Upper lobe of left lung (tissue), 4 donors: ENCODE data around the gene EML5.

Source experiments
- CTCF ChIP-seq, 6 experiments: fragments of 450-650 bp in 4 of 6; fragments of 200-600 bp in 2 of 6; sonication (generic) in 2 of 6; IDR thresholded peaks; one replicate each; pipeline ENCODE4 v1.5.1; 2016 to 2019; ENCODE audit warnings: antibody characterized with exemption in 6 of 6
- EP300 ChIP-seq, 4 donors: sonication (generic); formaldehyde crosslinking; IDR thresholded peaks; one replicate each; pipeline ENCODE4 v1.5.1; 2017; ENCODE audit warnings: antibody characterized with exemption in 4 of 4, control low read depth in 2 of 4
- POLR2A ChIP-seq, 4 donors: fragments of 450-650 bp; IDR thresholded peaks; one replicate each; pipeline ENCODE4 v1.5.1; 2016 to 2017; ENCODE audit warnings: antibody characterized with exemption in 4 of 4, mild to moderate bottlenecking in 2 of 4
- POLR2AphosphoS5 ChIP-seq, 2 donors: sonication (generic); formaldehyde crosslinking; IDR thresholded peaks; one replicate each; pipeline ENCODE4 v1.5.1; 2017; ENCODE audit warnings: antibody characterized with exemption in 2 of 2

GRCh38 chr14:88804477-88804876 is 11.7 kb upstream of the EML5 start:
- TF ChIP-seq CTCF (IDR thresholded peaks at IDR 0.05) (no peak), EP300 (IDR thresholded peaks at IDR 0.05) (no peak), POLR2AphosphoS5 (IDR thresholded peaks at IDR 0.05) (no peak), POLR2A (IDR thresholded peaks at IDR 0.05) (no peak)
